CD4-positive, alpha-beta T cell treated with Interleukin-12 subunit alpha and Interleukin-12 subunit beta, for 1 hour (primary cell): ENCODE data around the gene BCAS3.

Experiments used
- DNase-seq: peaks from one replicate; pipeline ENCODE4 v3.0.0-alpha.2; 2020

The BCAS3 gene

GRCh38 chr17:61331178-61331577, 653.5 kb downstream of the BCAS3 start:
- DNase-seq = no peak

- no peak for DNase-seq
These were observed 654.2 kb downstream of the BCAS3 start for GRCh38 chr17:61331886-61332285.

GRCh38 chr17:61333136-61333535, 655.5 kb downstream of the BCAS3 start:
- DNase-seq = no peak

GRCh38 chr17:61334673-61335072, 657.0 kb downstream of the BCAS3 start:
- no peak for DNase-seq

GRCh38 chr17:61335105-61335844, 657.6 kb downstream of the BCAS3 start:
- DNase-seq = no peak

GRCh38 chr17:61335845-61336655, 658.4 kb downstream of the BCAS3 start:
- DNase-seq = no peak

GRCh38 chr17:61337290-61337689, 659.6 kb downstream of the BCAS3 start:
- no peak for DNase-seq

- no peak for DNase-seq
These were observed 660.5 kb downstream of the BCAS3 start for GRCh38 chr17:61338000-61338798.

GRCh38 chr17:61338874-61339478, 661.3 kb downstream of the BCAS3 start:
- DNase-seq = no peak

- DNase-seq = no peak
These were observed 663.0 kb downstream of the BCAS3 start for GRCh38 chr17:61340431-61341209.

- DNase-seq = no peak
These were observed 665.9 kb downstream of the BCAS3 start for GRCh38 chr17:61343576-61343975.

- DNase-seq = no peak
These were observed 667.4 kb downstream of the BCAS3 start for GRCh38 chr17:61345061-61345460.

- no peak for DNase-seq
These were observed 668.4 kb downstream of the BCAS3 start for GRCh38 chr17:61345825-61346666.

- DNase-seq = no peak
These were observed 671.7 kb downstream of the BCAS3 start for GRCh38 chr17:61349350-61349749.

- DNase-seq = no peak
These were observed 674.2 kb downstream of the BCAS3 start for GRCh38 chr17:61351745-61352407.

GRCh38 chr17:61352408-61352770, 674.7 kb downstream of the BCAS3 start:
- no peak for DNase-seq

GRCh38 chr17:61352781-61353491, 675.3 kb downstream of the BCAS3 start:
- DNase-seq = no peak

GRCh38 chr17:61353615-61354014, 676.0 kb downstream of the BCAS3 start:
- no peak for DNase-seq

- DNase-seq = no peak
These were observed 677.5 kb downstream of the BCAS3 start for GRCh38 chr17:61354895-61355874.
